Left renal pelvis (tissue), 4 donors: ENCODE data around the gene TDP1. TPM values are rescaled to one million over a fixed set of nuclear protein-coding genes. Genes with fewer than 3 reads are reported as not detected.

ENCODE experiments used
- DNase-seq, 4 donors: peaks; one replicate each; pipeline ENCODE4 v3.0.0-alpha.2; 2013; ENCODE audit warnings: low read depth in 4 of 4, low spot score in 3 of 4
- polyA plus RNA-seq, 4 donors: library from polyadenylated mRNA; unstranded; fragments of 120-200 nt; gene quantifications; one replicate each; pipeline ENCODE4 v1.2.1, GENCODE V29; 2013; ENCODE audit not compliant: insufficient read length in 4 of 4

The TDP1 gene
- polyA plus RNA-seq, 4 donors, result 13.2 to 25.6 (median 23.3) TPM

- no peak for DNase-seq
Measured at GRCh38 chr14:89936654-89937185, 19.0 kb upstream of the TDP1 start.

GRCh38 chr14:89941830-89942377, 13.8 kb upstream of the TDP1 start:
- no peak for DNase-seq

- DNase-seq, result no peak
Measured at GRCh38 chr14:89947344-89947743, 8.4 kb upstream of the TDP1 start.

- no peak for DNase-seq
Measured at GRCh38 chr14:89952576-89952975, 3.2 kb upstream of the TDP1 start.

- DNase-seq, result no peak
Measured at GRCh38 chr14:89953602-89954001, 2.1 kb upstream of the TDP1 start.

- peak; percentile 95 to 98 (median 98) for DNase-seq
Measured at GRCh38 chr14:89954070-89955021, 1.4 kb upstream of the TDP1 start, which contains the start of gene EFCAB11. TSS of gene EFCAB11 (minus strand) at chr14:89954730. CDS start at chr14:89954660, 70 bp downstream.

- peak in 1 of 4 donors; percentile 25 for DNase-seq
Measured at GRCh38 chr14:89955022-89955744, 544 bp upstream of the TDP1 start.

- DNase-seq, result peak in 1 of 4 donors; percentile 5
Measured at GRCh38 chr14:89956661-89957009, 908 bp downstream of the TDP1 start.

GRCh38 chr14:89957376-89957775, 1.6 kb downstream of the TDP1 start:
- DNase-seq, result no peak

GRCh38 chr14:89957791-89958190, 2.1 kb downstream of the TDP1 start:
- no peak for DNase-seq

- no peak for DNase-seq
Measured at GRCh38 chr14:89958966-89959365, 3.2 kb downstream of the TDP1 start.

- no peak for DNase-seq
Measured at GRCh38 chr14:89959853-89960445, 4.2 kb downstream of the TDP1 start.

- DNase-seq, result no peak
Measured at GRCh38 chr14:89960914-89961313, 5.2 kb downstream of the TDP1 start.

- no peak for DNase-seq
Measured at GRCh38 chr14:89963288-89963978, 7.7 kb downstream of the TDP1 start.

- no peak for DNase-seq
Measured at GRCh38 chr14:89965839-89966238, 10.1 kb downstream of the TDP1 start.

GRCh38 chr14:89973234-89973823, 17.6 kb downstream of the TDP1 start:
- DNase-seq, result peak in 1 of 4 donors; percentile 37

GRCh38 chr14:89977668-89978067, 21.9 kb downstream of the TDP1 start:
- no peak for DNase-seq

- no peak for DNase-seq
Measured at GRCh38 chr14:89978656-89979055, 22.9 kb downstream of the TDP1 start.

- no peak for DNase-seq
Measured at GRCh38 chr14:89983375-89983774, 27.6 kb downstream of the TDP1 start.
